ENCODE results near the gene GNAQ. TPM values are rescaled to one million over a fixed set of nuclear protein-coding genes. Genes with fewer than 3 reads are reported as not detected.

The GNAQ gene
- total RNA-seq, 1 experiment from 2014 or later, result 55.5 TPM

DNA sequence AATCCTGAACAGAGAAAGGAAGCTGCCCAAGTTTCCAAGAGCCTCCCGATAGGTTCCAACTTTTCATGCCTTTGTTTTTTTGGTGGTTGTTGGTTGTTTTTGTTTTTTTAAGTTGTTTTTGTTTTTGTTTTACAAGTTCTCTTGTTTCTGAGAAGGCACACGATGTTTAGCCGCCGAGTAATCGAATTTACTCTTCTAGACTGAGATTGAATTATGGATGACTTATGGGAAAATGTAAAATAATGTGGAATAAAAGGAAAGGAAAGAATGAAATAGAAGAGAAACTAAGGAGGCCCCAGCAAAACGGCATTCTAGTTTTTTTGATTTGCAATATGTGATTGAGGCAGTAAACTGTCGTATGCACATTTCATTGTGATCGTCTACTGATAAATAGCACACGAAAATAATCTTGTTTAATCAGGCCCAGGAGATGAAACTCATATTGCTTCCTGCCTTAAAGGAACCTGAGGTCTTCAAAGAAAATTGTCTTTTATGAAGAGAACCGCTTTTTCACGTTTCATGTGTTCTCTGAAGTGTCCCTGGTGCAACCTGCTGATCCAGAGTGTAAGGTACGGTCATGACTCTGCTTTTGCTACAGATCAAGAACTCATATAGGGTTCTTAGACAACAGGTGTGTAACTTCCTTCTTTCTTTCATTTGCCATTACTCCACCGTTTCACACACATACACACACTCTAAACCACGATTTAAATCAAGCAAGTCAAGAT lies 1.3 kb upstream of the GNAQ start:
- Mint-ChIP-seq H3K36me3 (peaks cover 7% of the 10 kb centered on the region), H3K4me1 (peaks cover 38% of the 10 kb centered on the region), H3K27ac (peak overlapping the region; percentile 95), H3K27me3 (ENCODE audit: low read depth) (peaks cover 3% of the 10 kb centered on the region; the same call in 1 of the 2 replicates), H3K4me3 (peak overlapping the region; percentile 92), H3K9me3 (peaks cover 9% of the 10 kb centered on the region; the same call in 1 of the 2 replicates)
- ATAC-seq (no peak), DNase-seq (ENCODE audit: low spot score) (no peak)
- TF ChIP-seq, protein P1, sequence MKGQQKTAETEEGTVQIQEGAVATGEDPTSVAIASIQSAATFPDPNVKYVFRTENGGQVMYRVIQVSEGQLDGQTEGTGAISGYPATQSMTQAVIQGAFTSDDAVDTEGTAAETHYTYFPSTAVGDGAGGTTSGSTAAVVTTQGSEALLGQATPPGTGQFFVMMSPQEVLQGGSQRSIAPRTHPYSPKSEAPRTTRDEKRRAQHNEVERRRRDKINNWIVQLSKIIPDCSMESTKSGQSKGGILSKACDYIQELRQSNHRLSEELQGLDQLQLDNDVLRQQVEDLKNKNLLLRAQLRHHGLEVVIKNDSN (CRISPR knock-in tag; IDR thresholded peaks at IDR 0.05), result no peak
- TF ChIP-seq JAZF1 (CRISPR knock-in tag; IDR thresholded peaks at IDR 0.05) (no peak), ESRRA (CRISPR knock-in tag; IDR thresholded peaks at IDR 0.05; ENCODE audit: borderline replicate concordance) (no peak), ZBTB21 (CRISPR knock-in tag; IDR thresholded peaks at IDR 0.05; ENCODE audit: borderline replicate concordance) (no peak), TCF7 (CRISPR knock-in tag; IDR thresholded peaks at IDR 0.05; ENCODE audit: low read depth) (no peak), ELF4 (CRISPR knock-in tag; IDR thresholded peaks at IDR 0.05; ENCODE audit: low read depth) (no peak), ZNF671 (CRISPR knock-in tag; IDR thresholded peaks at IDR 0.05) (no peak), ZNF396 (CRISPR knock-in tag; IDR thresholded peaks at IDR 0.05; ENCODE audit: borderline replicate concordance) (no peak), KAT7 (CRISPR knock-in tag; IDR thresholded peaks at IDR 0.05; ENCODE audit: borderline replicate concordance) (no peak), FOXP1 (CRISPR knock-in tag; IDR thresholded peaks at IDR 0.05; ENCODE audit: borderline replicate concordance) (no peak), CREB1 (CRISPR knock-in tag; IDR thresholded peaks at IDR 0.05) (no peak)
- TF ChIP-seq, protein P2, sequence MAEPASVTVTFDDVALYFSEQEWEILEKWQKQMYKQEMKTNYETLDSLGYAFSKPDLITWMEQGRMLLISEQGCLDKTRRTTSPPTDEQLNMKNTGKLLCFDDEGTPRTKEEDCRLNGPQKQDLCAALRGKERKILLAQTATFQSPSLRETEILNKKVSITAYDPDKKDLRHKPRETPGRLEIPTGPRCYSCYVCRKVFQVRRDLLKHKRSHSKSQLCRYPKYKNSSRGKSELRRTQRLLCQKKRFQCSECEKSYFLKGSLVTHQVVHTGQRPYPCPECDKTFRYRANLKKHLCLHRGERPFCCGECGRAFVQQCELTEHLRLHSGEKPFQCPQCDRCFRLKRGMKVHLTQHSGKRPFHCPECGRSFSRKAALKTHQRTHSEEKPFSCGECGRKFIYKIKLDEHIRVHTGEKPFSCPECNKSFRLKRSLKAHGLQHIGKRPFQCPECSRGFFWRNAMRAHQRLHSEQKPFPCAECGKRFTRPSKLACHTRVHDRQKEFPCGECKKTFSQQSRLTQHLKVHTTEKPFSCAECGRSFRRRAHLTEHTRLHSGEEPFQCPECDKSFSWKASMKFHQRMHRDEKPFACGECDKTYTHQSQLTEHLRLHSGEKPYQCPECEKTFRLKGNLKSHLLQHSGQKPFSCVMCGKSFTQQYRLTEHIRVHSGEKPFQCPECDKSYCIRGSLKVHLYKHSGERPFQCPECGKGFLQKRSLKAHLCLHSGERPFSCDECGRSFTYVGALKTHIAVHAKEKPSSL (CRISPR knock-in tag; conservative IDR thresholded peaks at IDR 0.05), result no peak
- TF ChIP-seq, protein P3, sequence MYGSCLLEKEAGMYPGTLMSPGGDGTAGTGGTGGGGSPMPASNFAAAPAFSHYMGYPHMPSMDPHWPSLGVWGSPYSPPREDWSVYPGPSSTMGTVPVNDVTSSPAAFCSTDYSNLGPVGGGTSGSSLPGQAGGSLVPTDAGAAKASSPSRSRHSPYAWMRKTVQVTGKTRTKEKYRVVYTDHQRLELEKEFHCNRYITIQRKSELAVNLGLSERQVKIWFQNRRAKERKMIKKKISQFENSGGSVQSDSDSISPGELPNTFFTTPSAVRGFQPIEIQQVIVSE (CRISPR knock-in tag; IDR thresholded peaks at IDR 0.05; ENCODE audit: borderline replicate concordance), result no peak
- TF ChIP-seq, protein P4, sequence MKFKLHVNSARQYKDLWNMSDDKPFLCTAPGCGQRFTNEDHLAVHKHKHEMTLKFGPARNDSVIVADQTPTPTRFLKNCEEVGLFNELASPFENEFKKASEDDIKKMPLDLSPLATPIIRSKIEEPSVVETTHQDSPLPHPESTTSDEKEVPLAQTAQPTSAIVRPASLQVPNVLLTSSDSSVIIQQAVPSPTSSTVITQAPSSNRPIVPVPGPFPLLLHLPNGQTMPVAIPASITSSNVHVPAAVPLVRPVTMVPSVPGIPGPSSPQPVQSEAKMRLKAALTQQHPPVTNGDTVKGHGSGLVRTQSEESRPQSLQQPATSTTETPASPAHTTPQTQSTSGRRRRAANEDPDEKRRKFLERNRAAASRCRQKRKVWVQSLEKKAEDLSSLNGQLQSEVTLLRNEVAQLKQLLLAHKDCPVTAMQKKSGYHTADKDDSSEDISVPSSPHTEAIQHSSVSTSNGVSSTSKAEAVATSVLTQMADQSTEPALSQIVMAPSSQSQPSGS (CRISPR knock-in tag; IDR thresholded peaks at IDR 0.05; ENCODE audit: borderline replicate concordance, low read depth), result no peak
- TF ChIP-seq, protein P5, sequence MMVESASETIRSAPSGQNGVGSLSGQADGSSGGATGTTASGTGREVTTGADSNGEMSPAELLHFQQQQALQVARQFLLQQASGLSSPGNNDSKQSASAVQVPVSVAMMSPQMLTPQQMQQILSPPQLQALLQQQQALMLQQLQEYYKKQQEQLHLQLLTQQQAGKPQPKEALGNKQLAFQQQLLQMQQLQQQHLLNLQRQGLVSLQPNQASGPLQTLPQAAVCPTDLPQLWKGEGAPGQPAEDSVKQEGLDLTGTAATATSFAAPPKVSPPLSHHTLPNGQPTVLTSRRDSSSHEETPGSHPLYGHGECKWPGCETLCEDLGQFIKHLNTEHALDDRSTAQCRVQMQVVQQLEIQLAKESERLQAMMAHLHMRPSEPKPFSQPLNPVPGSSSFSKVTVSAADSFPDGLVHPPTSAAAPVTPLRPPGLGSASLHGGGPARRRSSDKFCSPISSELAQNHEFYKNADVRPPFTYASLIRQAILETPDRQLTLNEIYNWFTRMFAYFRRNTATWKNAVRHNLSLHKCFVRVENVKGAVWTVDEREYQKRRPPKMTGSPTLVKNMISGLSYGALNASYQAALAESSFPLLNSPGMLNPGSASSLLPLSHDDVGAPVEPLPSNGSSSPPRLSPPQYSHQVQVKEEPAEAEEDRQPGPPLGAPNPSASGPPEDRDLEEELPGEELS (CRISPR knock-in tag; IDR thresholded peaks at IDR 0.05), result no peak
- ChIA-PET CTCF (interaction anchor here (1.5 to 1.6 kb wide), 2 partner anchors 56 to 88 kb away, joined by 3 to 6 read pairs; no protein-coding TSS in a partner anchor), POLR2A (interaction anchor here (0.6 kb wide), 1 partner anchor 55 kb away, joined by 3 read pairs; no protein-coding TSS in a partner anchor)

Measured in WTC11 (cell line).